Mesenchymal stem cell (in vitro differentiated cells and primary cell): ENCODE data around the gene ARG2.

Experiments
- DNase-seq: peaks from one replicate; pipeline ENCODE4 v3.0.0-alpha.2; 2013
- H2AFZ ChIP-seq: one replicate; pipeline ENCODE4 v1.6.1; 2013; ENCODE audit warnings: low read depth, mild to moderate bottlenecking, control low read depth, inconsistent platforms, low read length, moderate library complexity
- H2AK5ac ChIP-seq: 2 replicates; pipeline ENCODE4 v1.6.1; 2013; ENCODE audit warnings: low read length, moderate library complexity, mild to moderate bottlenecking, inconsistent platforms; ENCODE audit not compliant: severe bottlenecking
- H2BK120ac ChIP-seq: one replicate; pipeline ENCODE4 v1.6.1; 2013; ENCODE audit warnings: low read depth, mild to moderate bottlenecking, inconsistent platforms, low read length, moderate library complexity
- H2BK12ac ChIP-seq, 2 experiments: one replicate each; pipeline ENCODE4 v1.6.1; 2013; ENCODE audit warnings: inconsistent platforms in 2 of 2, low read length in 2 of 2, mild to moderate bottlenecking in 2 of 2, moderate library complexity in 2 of 2, control low read depth in 1 of 2
- H2BK15ac ChIP-seq: one replicate; pipeline ENCODE4 v1.6.1; 2013; ENCODE audit warnings: mild to moderate bottlenecking, low read depth, inconsistent platforms; ENCODE audit not compliant: poor library complexity, severe bottlenecking
- H2BK5ac ChIP-seq: 2 replicates; pipeline ENCODE4 v1.6.1; 2013; ENCODE audit warnings: low read depth, mild to moderate bottlenecking, low read length, control low read depth, inconsistent platforms; ENCODE audit not compliant: poor library complexity, severe bottlenecking
- H3K14ac ChIP-seq, 2 experiments: one replicate each; pipeline ENCODE4 v1.6.1; 2013; ENCODE audit warnings: inconsistent platforms in 2 of 2, low read length in 2 of 2, control low read depth in 1 of 2, mild to moderate bottlenecking in 1 of 2, moderate library complexity in 1 of 2
- H3K18ac ChIP-seq, 2 experiments: one replicate each; pipeline ENCODE4 v1.6.1; 2013; ENCODE audit warnings: inconsistent platforms in 2 of 2, low read length in 2 of 2, control low read depth in 1 of 2, low read depth in 1 of 2, mild to moderate bottlenecking in 1 of 2
- H3K23ac ChIP-seq, 2 experiments: one replicate each; pipeline ENCODE4 v1.6.1; 2013; ENCODE audit warnings: inconsistent platforms in 2 of 2, low read length in 2 of 2, mild to moderate bottlenecking in 2 of 2, moderate library complexity in 2 of 2, control low read depth in 1 of 2
- H3K27ac ChIP-seq: 2 replicates; pipeline ENCODE4 v1.5.1; 2013; ENCODE audit warnings: mild to moderate bottlenecking, moderate library complexity, low read length, control low read depth, inconsistent platforms; ENCODE audit not compliant: poor library complexity, severe bottlenecking
- H3K27me3 ChIP-seq, 2 experiments: 2 replicates each; pipeline versions ENCODE4 v1.6.1 to v1.7.0; 2013; ENCODE audit warnings: low read length in 2 of 2, mild to moderate bottlenecking in 2 of 2, moderate library complexity in 2 of 2, control low read depth in 1 of 2, inconsistent platforms in 1 of 2; ENCODE audit not compliant: control insufficient read depth in 1 of 2, insufficient read depth in 1 of 2
- H3K36me3 ChIP-seq, 2 experiments: 2 replicates each; pipeline versions ENCODE4 v1.6.1 to v1.7.0; 2013; ENCODE audit warnings: low read length in 2 of 2, control low read depth in 1 of 2, inconsistent platforms in 1 of 2, low read depth in 1 of 2, mild to moderate bottlenecking in 1 of 2; ENCODE audit not compliant: insufficient read depth in 2 of 2, control insufficient read depth in 1 of 2
- H3K4ac ChIP-seq, 2 experiments: one replicate each; pipeline ENCODE4 v1.6.1; 2013; ENCODE audit warnings: inconsistent platforms in 2 of 2, low read length in 2 of 2, mild to moderate bottlenecking in 2 of 2, moderate library complexity in 2 of 2, control low read depth in 1 of 2, low read depth in 1 of 2
- H3K4me1 ChIP-seq: 2 replicates; pipeline ENCODE4 v1.6.1; 2013; ENCODE audit warnings: low read depth, low read length, control low read depth; ENCODE audit not compliant: control insufficient read depth, insufficient read depth
- H3K4me2 ChIP-seq: 2 replicates; pipeline ENCODE4 v1.6.1; 2013; ENCODE audit warnings: low read length, mild to moderate bottlenecking, inconsistent platforms; ENCODE audit not compliant: poor library complexity, severe bottlenecking
- H3K4me3 ChIP-seq, 2 experiments: 2 replicates each; pipeline versions ENCODE4 v1.5.1 to v1.7.0; 2013; ENCODE audit warnings: low read length in 2 of 2, mild to moderate bottlenecking in 2 of 2, control low read depth in 1 of 2, low read depth in 1 of 2; ENCODE audit not compliant: insufficient read depth in 1 of 2
- H3K79me1 ChIP-seq: replicated peaks from 2 replicates; pipeline ENCODE4 v1.6.1; 2013; ENCODE audit warnings: mild to moderate bottlenecking, control low read depth, low read length, inconsistent platforms; ENCODE audit not compliant: poor library complexity, severe bottlenecking
- H3K9ac ChIP-seq: 2 replicates; pipeline ENCODE4 v1.7.0; 2013; ENCODE audit warnings: mild to moderate bottlenecking, low read length, moderate library complexity
- H3K9me3 ChIP-seq: 2 replicates; pipeline ENCODE4 v1.7.0; 2013; ENCODE audit warnings: mild to moderate bottlenecking, low read length; ENCODE audit not compliant: control insufficient read depth
- H4K8ac ChIP-seq: one replicate; pipeline ENCODE4 v1.6.1; 2013; ENCODE audit warnings: inconsistent platforms, mild to moderate bottlenecking, low read length, moderate library complexity
- H4K91ac ChIP-seq: one replicate; pipeline ENCODE4 v1.6.1; 2013; ENCODE audit warnings: mild to moderate bottlenecking, low read length, inconsistent platforms
- WGBS: methylation state at CpG from one replicate; pipeline ENCODE4 v1.1.7; 2013; ENCODE audit warnings: mixed read lengths; 5-methylcytosine and 5-hydroxymethylcytosine counted together

Gene ARG2

GRCh38 chr14:67694791-67695393 lies 75.2 kb downstream of the ARG2 start:
- H3K4ac ChIP-seq, result peak overlapping the region; percentile 13 to 92
- H3K14ac ChIP-seq, result peak overlapping the region in 1 of 2 experiments; percentile 79
- H2AFZ ChIP-seq, result peak overlapping the region; percentile 60
- no peaks in the 10 kb centered on the region for H3K4me1 ChIP-seq
- H3K4me2 ChIP-seq, result peak overlapping the region; percentile 55
- H2BK120ac ChIP-seq, result peak overlapping the region; percentile 11
- peak overlapping the region; percentile 16 for H4K8ac ChIP-seq
- peak overlapping the region; percentile 82 to 99 for H3K4me3 ChIP-seq
- no peak overlapping the region for H3K23ac ChIP-seq
- no peak overlapping the region for H2AK5ac ChIP-seq
- H3K9ac ChIP-seq, result peak overlapping the region; percentile 97
- peak; percentile 97 for DNase-seq
- no peaks in the 10 kb centered on the region for H3K27me3 ChIP-seq
- H3K36me3 ChIP-seq, result peaks cover 10 to 28% of the 10 kb centered on the region in 2 experiments
- H2BK15ac ChIP-seq, result peak overlapping the region; percentile 61
- no peak overlapping the region for H2BK5ac ChIP-seq
- H3K79me1 ChIP-seq, result peaks cover 17% of the 10 kb centered on the region
- H4K91ac ChIP-seq, result peak overlapping the region; percentile 9
- H2BK12ac ChIP-seq, result peak overlapping the region in 1 of 2 experiments; percentile 22
- no peaks in the 10 kb centered on the region for H3K9me3 ChIP-seq
- under 1% methylated on average over 21 of the region's 21 CpGs for WGBS
- H3K27ac ChIP-seq, result peak overlapping the region; percentile 80
- H3K18ac ChIP-seq, result peak overlapping the region; percentile 25 to 73

- Histone ChIP-seq H2AFZ (peak within 1 kb of the TSS; percentile 60), H2AK5ac (no peak within 1 kb of the TSS), H3K23ac (no peak within 1 kb of the TSS), H3K4me2 (peak within 1 kb of the TSS; percentile 55), H3K18ac (peak within 1 kb of the TSS; percentile 25 to 73), H2BK5ac (no peak within 1 kb of the TSS), H2BK120ac (peak within 1 kb of the TSS; percentile 11), H3K14ac (peak within 1 kb of the TSS in 1 of 2 experiments; percentile 79), H3K9me3 (no peaks in the 10 kb centered on the region), H3K4ac (peak within 1 kb of the TSS; percentile 13 to 92), H3K27ac (peak within 1 kb of the TSS; percentile 80), H3K27me3 (no peaks in the 10 kb centered on the region), H3K4me1 (no peaks in the 10 kb centered on the region), H4K91ac (peak within 1 kb of the TSS; percentile 9), H2BK15ac (peak within 1 kb of the TSS; percentile 61), H3K36me3 (peaks cover 6 to 22% of the 10 kb centered on the region in 2 experiments), H2BK12ac (peak within 1 kb of the TSS in 1 of 2 experiments; percentile 42), H3K4me3 (peak within 1 kb of the TSS; percentile 82 to 99), H3K9ac (peak within 1 kb of the TSS; percentile 97), H3K79me1 (peaks cover 13% of the 10 kb centered on the region), H4K8ac (peak within 1 kb of the TSS; percentile 16)
- peak; percentile 95 for DNase-seq
- WGBS, result 1% methylated on average over 25 of the region's 25 CpGs
These were observed 75.8 kb downstream of the ARG2 start, which contains the start of gene RDH11 for GRCh38 chr14:67695394-67695949. RDH11 (minus strand) TSS chr14:67695764; CDS start chr14:67695703, 61 bp downstream.

- no peak overlapping the region for H3K18ac ChIP-seq
- no peak overlapping the region for H3K4me2 ChIP-seq
- H3K4me3 ChIP-seq, result no peak overlapping the region
- H3K79me1 ChIP-seq, result peaks cover 3% of the 10 kb centered on the region
- 90% methylated on average over 4 of the region's 4 CpGs for WGBS
- no peak overlapping the region for H2AFZ ChIP-seq
- H3K4ac ChIP-seq, result no peak overlapping the region
- H4K8ac ChIP-seq, result no peak overlapping the region
- H3K36me3 ChIP-seq, result peaks cover 0 to 7% of the 10 kb centered on the region in 2 experiments
- H3K9ac ChIP-seq, result no peak overlapping the region
- H4K91ac ChIP-seq, result no peak overlapping the region
- no peaks in the 10 kb centered on the region for H3K4me1 ChIP-seq
- H2BK5ac ChIP-seq, result no peak overlapping the region
- no peak overlapping the region for H2BK12ac ChIP-seq
- no peak overlapping the region for H3K27ac ChIP-seq
- H3K14ac ChIP-seq, result no peak overlapping the region
- no peaks in the 10 kb centered on the region for H3K9me3 ChIP-seq
- no peak overlapping the region for H2BK15ac ChIP-seq
- DNase-seq, result no peak
- no peak overlapping the region for H2AK5ac ChIP-seq
- H3K23ac ChIP-seq, result no peak overlapping the region
- no peaks in the 10 kb centered on the region for H3K27me3 ChIP-seq
- no peak overlapping the region for H2BK120ac ChIP-seq
These were observed 77.3 kb downstream of the ARG2 start for GRCh38 chr14:67697006-67697405.

- no peak overlapping the region for H4K91ac ChIP-seq
- DNase-seq, result no peak
- H3K4me1 ChIP-seq, result no peaks in the 10 kb centered on the region
- H3K9me3 ChIP-seq, result no peaks in the 10 kb centered on the region
- H3K4ac ChIP-seq, result no peak overlapping the region
- H2BK15ac ChIP-seq, result no peak overlapping the region
- no peak overlapping the region for H4K8ac ChIP-seq
- H3K4me3 ChIP-seq, result no peak overlapping the region
- H3K18ac ChIP-seq, result no peak overlapping the region
- H2AK5ac ChIP-seq, result no peak overlapping the region
- no peak overlapping the region for H3K27ac ChIP-seq
- no peak overlapping the region for H2BK12ac ChIP-seq
- no peaks in the 10 kb centered on the region for H3K36me3 ChIP-seq
- H3K4me2 ChIP-seq, result no peak overlapping the region
- H2AFZ ChIP-seq, result no peak overlapping the region
- no peaks in the 10 kb centered on the region for H3K27me3 ChIP-seq
- 50% methylated on average over 1 of the region's 1 CpG for WGBS
- no peaks in the 10 kb centered on the region for H3K79me1 ChIP-seq
- no peak overlapping the region for H3K23ac ChIP-seq
- H2BK120ac ChIP-seq, result no peak overlapping the region
- H3K14ac ChIP-seq, result no peak overlapping the region
- no peak overlapping the region for H2BK5ac ChIP-seq
- no peak overlapping the region for H3K9ac ChIP-seq
These were observed 78.5 kb downstream of the ARG2 start for GRCh38 chr14:67698179-67698578.
